A673 (cell line): ENCODE data around the gene B3GALT6. TPM values are rescaled to one million over a fixed set of nuclear protein-coding genes. Genes with fewer than 3 reads are reported as not detected.

Source experiments
- BruUV-seq: library from RNA; stranded (reverse); fragments of 400-500 nt; replicated peaks from 2 replicates; lab custom pipeline; 2021; lab: Mats Ljungman, UMichigan
- CTCF ChIA-PET: fragments of 300-600 bp; sonication (Branson Sonifier 250); formaldehyde crosslinking; loops from one replicate; lab custom pipeline; 2022; ENCODE audit warnings: antibody characterized with exemption; lab: Charles Lee
- POLR2A ChIA-PET: fragments of 300-600 bp; sonication (Branson Sonifier 250); formaldehyde crosslinking; loops from one replicate; lab custom pipeline; 2022; ENCODE audit warnings: antibody characterized with exemption; ENCODE audit not compliant: low non-redundant PET; lab: Charles Lee
- DNase-seq: peaks from one replicate; pipeline ENCODE4 v3.0.0-alpha.2; 2015; ENCODE audit warnings: low spot score
- H3K27ac ChIP-seq: fragments of 200-600 bp; sonication (generic); 2 replicates; pipeline ENCODE4 v1.5.1; 2016; ENCODE audit warnings: mixed run types, low read depth, mild to moderate bottlenecking, mixed read lengths, antibody characterized with exemption, low read length; ENCODE audit not compliant: poor library complexity, severe bottlenecking
- H3K27me3 ChIP-seq: fragments of 200-600 bp; sonication (generic); replicated peaks from 2 replicates; pipeline ENCODE4 v1.6.1; 2017; ENCODE audit warnings: mixed run types, low read depth, mild to moderate bottlenecking, mixed read lengths, antibody characterized with exemption, low read length; ENCODE audit not compliant: insufficient read depth, poor library complexity
- H3K36me3 ChIP-seq: fragments of 200-600 bp; sonication (generic); 2 replicates; pipeline ENCODE4 v1.6.1; 2016; ENCODE audit warnings: mixed run types, mild to moderate bottlenecking, mixed read lengths, antibody characterized with exemption, low read length; ENCODE audit not compliant: insufficient read depth, poor library complexity, severe bottlenecking
- H3K4me1 ChIP-seq: fragments of 200-600 bp; sonication (generic); 2 replicates; pipeline ENCODE4 v1.6.1; 2017; ENCODE audit warnings: mixed run types, mild to moderate bottlenecking, mixed read lengths, antibody characterized with exemption, low read length; ENCODE audit not compliant: insufficient read depth, poor library complexity, severe bottlenecking
- H3K4me3 ChIP-seq: fragments of 200-600 bp; sonication (generic); 2 replicates; pipeline ENCODE4 v1.5.1; 2016; ENCODE audit warnings: low read depth, mixed run types, mild to moderate bottlenecking, mixed read lengths, low read length; ENCODE audit not compliant: poor library complexity, severe bottlenecking
- H3K9me3 ChIP-seq: fragments of 200-600 bp; sonication (generic); 2 replicates; pipeline ENCODE4 v1.6.1; 2016; ENCODE audit warnings: mixed run types, low read depth, mild to moderate bottlenecking, mixed read lengths, antibody characterized with exemption, low read length; ENCODE audit not compliant: poor library complexity, severe bottlenecking
- EZH2 ChIP-seq: fragments of 200-600 bp; sonication (generic); IDR thresholded peaks from 2 replicates; pipeline ENCODE4 v1.6.1; 2017; ENCODE audit warnings: borderline replicate concordance, low read depth, mild to moderate bottlenecking, mixed read lengths, antibody characterized with exemption, low read length; ENCODE audit not compliant: poor library complexity, severe bottlenecking
- intact Hi-C: fragments of 100-400 bp; cut with micrococcal nuclease; formaldehyde crosslinking; loops from one replicate; pipeline ENCODE4 v1.10.0; 2022; ENCODE audit not compliant: unreplicated experiment
- total RNA-seq: library from RNA; stranded (reverse); gene quantifications from 2 replicates; pipeline ENCODE4 v1.2.3, GENCODE V29; 2021
- TF ChIP-seq, protein P1 (sequence below): fragments of 300-800, 200-600 bp; sonication (generic); conservative IDR thresholded peaks from 2 replicates; pipeline ENCODE4 v1.5.1; 2017; ENCODE audit warnings: low read depth, mild to moderate bottlenecking, antibody characterized with exemption, low read length, moderate library complexity, mixed read lengths

Gene B3GALT6
- total RNA-seq, 1 experiment from 2014 or later, result 41.8 TPM

DNA sequence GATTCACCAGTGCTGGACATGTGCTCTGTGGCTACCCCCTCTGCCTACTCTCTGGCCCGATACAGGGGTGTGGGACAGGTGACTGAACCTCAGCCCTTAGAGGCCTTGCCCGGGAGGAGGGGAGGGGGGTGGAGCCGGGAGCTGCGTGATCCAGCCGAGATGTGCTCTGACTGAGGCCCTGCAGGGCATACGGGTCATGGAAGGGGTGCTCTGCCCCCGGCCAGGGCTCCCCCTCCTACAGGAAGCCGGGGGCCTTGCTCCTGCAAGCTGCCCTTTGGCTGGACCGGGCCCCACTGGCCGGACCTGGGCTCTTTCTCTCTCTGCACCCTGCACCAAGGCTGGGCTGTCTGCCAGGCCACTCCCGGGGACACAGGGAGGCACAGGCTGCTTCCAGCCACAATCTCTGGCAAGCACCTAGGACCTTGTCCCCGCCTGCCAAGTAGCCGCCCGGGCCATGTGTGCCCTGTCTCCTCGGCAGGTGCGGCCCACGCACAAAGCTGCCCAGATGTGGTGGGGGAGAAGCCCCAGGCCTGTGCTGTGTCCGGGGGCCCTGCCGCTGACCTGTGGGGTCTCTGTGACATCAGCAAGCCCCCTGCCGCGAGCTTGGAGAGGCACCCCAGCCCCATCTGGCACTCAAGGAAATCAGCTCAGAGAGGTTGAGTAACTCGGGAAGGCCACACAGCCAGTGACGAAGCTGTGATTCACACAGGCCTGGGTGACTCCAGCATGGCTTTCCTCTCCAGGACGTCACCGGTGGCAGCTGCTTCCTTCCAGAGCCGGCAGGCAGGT, 49.7 kb downstream of the B3GALT6 start:
- no peak overlapping the region for H3K4me3 ChIP-seq
- ChIA-PET CTCF (no interaction called here), POLR2A (no interaction called here)
- no peak for DNase-seq
- no peak overlapping the region for H3K27ac ChIP-seq
- TF ChIP-seq, protein P1, sequence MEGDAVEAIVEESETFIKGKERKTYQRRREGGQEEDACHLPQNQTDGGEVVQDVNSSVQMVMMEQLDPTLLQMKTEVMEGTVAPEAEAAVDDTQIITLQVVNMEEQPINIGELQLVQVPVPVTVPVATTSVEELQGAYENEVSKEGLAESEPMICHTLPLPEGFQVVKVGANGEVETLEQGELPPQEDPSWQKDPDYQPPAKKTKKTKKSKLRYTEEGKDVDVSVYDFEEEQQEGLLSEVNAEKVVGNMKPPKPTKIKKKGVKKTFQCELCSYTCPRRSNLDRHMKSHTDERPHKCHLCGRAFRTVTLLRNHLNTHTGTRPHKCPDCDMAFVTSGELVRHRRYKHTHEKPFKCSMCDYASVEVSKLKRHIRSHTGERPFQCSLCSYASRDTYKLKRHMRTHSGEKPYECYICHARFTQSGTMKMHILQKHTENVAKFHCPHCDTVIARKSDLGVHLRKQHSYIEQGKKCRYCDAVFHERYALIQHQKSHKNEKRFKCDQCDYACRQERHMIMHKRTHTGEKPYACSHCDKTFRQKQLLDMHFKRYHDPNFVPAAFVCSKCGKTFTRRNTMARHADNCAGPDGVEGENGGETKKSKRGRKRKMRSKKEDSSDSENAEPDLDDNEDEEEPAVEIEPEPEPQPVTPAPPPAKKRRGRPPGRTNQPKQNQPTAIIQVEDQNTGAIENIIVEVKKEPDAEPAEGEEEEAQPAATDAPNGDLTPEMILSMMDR, result no peak
- intact Hi-C loops, result no loop called here
- BruUV-seq, result no TSS peak
- H3K27me3 ChIP-seq, result no peaks in the 10 kb centered on the region
- H3K4me1 ChIP-seq, result no peaks in the 10 kb centered on the region
- H3K36me3 ChIP-seq, result no peaks in the 10 kb centered on the region
- H3K9me3 ChIP-seq, result no peaks in the 10 kb centered on the region

DNA sequence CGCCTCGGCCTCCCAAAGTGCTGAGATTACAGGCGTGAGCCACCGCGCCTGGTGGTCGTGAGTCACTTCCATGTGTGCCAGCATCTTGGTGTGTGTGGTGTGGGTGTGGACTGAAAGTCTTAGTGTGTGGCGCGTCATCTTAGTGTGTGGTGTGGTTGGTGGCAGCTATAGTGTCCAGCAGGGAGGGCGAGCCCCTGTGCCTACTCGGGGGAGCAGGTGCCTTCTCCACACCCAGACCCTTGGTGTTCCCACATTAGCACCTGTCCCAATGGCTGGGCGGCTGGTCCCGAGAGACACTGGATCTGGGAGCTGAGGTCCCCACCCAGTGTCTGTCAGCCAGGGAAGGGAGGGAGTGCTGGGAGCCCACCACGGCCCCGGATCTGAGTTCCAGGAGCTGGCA, 51.0 kb downstream of the B3GALT6 start:
- ChIA-PET POLR2A (no interaction called here), CTCF (no interaction called here)
- no peaks in the 10 kb centered on the region for H3K9me3 ChIP-seq
- no TSS peak for BruUV-seq
- TF ChIP-seq, protein P1, result no peak
- no peak for TF ChIP-seq EZH2
- no peak for DNase-seq
- intact Hi-C loops, result no loop called here
- no peak overlapping the region for H3K27ac ChIP-seq
- H3K27me3 ChIP-seq, result no peaks in the 10 kb centered on the region
- no peaks in the 10 kb centered on the region for H3K36me3 ChIP-seq
- no peak overlapping the region for H3K4me3 ChIP-seq
- H3K4me1 ChIP-seq, result no peaks in the 10 kb centered on the region

DNA sequence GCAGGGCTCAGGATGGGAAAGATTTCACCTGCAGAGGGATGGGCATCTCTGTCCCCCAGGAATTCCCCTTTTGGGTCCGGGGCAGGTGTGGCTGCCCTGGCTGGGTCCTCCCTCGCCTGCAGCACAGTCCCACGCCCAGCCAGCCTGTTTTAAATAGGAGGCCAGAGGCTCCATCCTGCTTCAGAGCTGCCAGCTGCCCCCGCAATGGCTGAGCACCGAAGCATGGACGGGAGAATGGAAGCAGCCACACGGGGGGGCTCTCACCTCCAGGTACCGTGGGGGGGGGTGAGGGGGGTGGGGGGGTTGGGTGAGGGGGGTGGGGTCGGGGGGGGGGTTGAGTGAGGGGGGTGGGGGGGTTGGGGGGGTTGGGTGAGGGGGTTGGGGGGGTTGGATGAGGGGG, 51.8 kb downstream of the B3GALT6 start:
- ChIA-PET CTCF (no interaction called here), POLR2A (no interaction called here)
- TF ChIP-seq, protein P1, result no peak
- no peak for TF ChIP-seq EZH2
- peak; percentile 56 for DNase-seq
- Histone ChIP-seq H3K4me1 (no peaks in the 10 kb centered on the region), H3K27ac (no peak overlapping the region), H3K9me3 (no peaks in the 10 kb centered on the region), H3K36me3 (no peaks in the 10 kb centered on the region), H3K4me3 (no peak overlapping the region), H3K27me3 (no peaks in the 10 kb centered on the region)
- intact Hi-C loops, result no loop called here
- no TSS peak for BruUV-seq

Other genes with a start within 250 kb of the B3GALT6 start
- gene HES4, start 232.1 kb upstream of the B3GALT6 start, total RNA-seq, result 18.5 and 20.8 TPM in 2 replicates
- 45.3 and 55.6 TPM in 2 replicates for gene ISG15, start 218.7 kb upstream of the B3GALT6 start, total RNA-seq
- gene AGRN, start 212.1 kb upstream of the B3GALT6 start, total RNA-seq, result 151 and 164 TPM in 2 replicates
- gene RNF223, start 157.9 kb upstream of the B3GALT6 start, total RNA-seq, result not detected in 2 replicates
- 26.8 and 28.4 TPM in 2 replicates for gene C1orf159, start 116.1 kb upstream of the B3GALT6 start, total RNA-seq
- gene TTLL10, start 58.4 kb upstream of the B3GALT6 start, total RNA-seq, result not detected in 2 replicates
- gene TNFRSF18, start 25.6 kb upstream of the B3GALT6 start, total RNA-seq, result 0.77 and 1.1 TPM in 2 replicates
- 0.80 and 1.5 TPM in 2 replicates for gene TNFRSF4, start 18.1 kb upstream of the B3GALT6 start, total RNA-seq
- 121 and 133 TPM in 2 replicates for gene SDF4, start 236 bp upstream of the B3GALT6 start, total RNA-seq
- gene C1QTNF12, start 14.5 kb downstream of the B3GALT6 start, total RNA-seq, result 2.9 and 4.4 TPM in 2 replicates
- 86.4 and 92.8 TPM in 2 replicates for gene UBE2J2, start 41.6 kb downstream of the B3GALT6 start, total RNA-seq
- 4.5 and 13.0 TPM in 2 replicates for gene SCNN1D, start 48.2 kb downstream of the B3GALT6 start, total RNA-seq
- 67.6 and 71.9 TPM in 2 replicates for gene ACAP3, start 75.7 kb downstream of the B3GALT6 start, total RNA-seq
- 28.5 and 31.3 TPM in 2 replicates for gene PUSL1, start 76.4 kb downstream of the B3GALT6 start, total RNA-seq
- 156 and 182 TPM in 2 replicates for gene INTS11, start 92.4 kb downstream of the B3GALT6 start, total RNA-seq
- gene CPTP, start 92.6 kb downstream of the B3GALT6 start, total RNA-seq, result 17.0 and 20.8 TPM in 2 replicates
- gene TAS1R3, start 99.0 kb downstream of the B3GALT6 start, total RNA-seq, result 0.21 and 0.39 TPM in 2 replicates
- gene DVL1, start 117.2 kb downstream of the B3GALT6 start, total RNA-seq, result 48.0 and 58.1 TPM in 2 replicates
- 0.55 and 0.73 TPM in 2 replicates for gene MXRA8, start 126.3 kb downstream of the B3GALT6 start, total RNA-seq
- 172 and 176 TPM in 2 replicates for gene AURKAIP1, start 143.0 kb downstream of the B3GALT6 start, total RNA-seq
- gene CCNL2, start 167.1 kb downstream of the B3GALT6 start, total RNA-seq, result 206 and 213 TPM in 2 replicates
- 137 and 151 TPM in 2 replicates for gene MRPL20, start 175.1 kb downstream of the B3GALT6 start, total RNA-seq
- not detected in 2 replicates for gene ANKRD65, start 189.0 kb downstream of the B3GALT6 start, total RNA-seq
- 0.92 and 2.7 TPM in 2 replicates for gene VWA1, start 203.5 kb downstream of the B3GALT6 start, total RNA-seq
- 0.22 and 0.39 TPM in 2 replicates for gene ATAD3C, start 217.5 kb downstream of the B3GALT6 start, total RNA-seq
- gene ATAD3B, start 239.5 kb downstream of the B3GALT6 start, total RNA-seq, result 46.1 and 68.9 TPM in 2 replicates